Liver (tissue), 9 donors: ENCODE results near the gene CCL27. TPM values are rescaled to one million over a fixed set of nuclear protein-coding genes. Genes with fewer than 3 reads are reported as not detected.

Source experiments
- DNase-seq: peaks from one replicate; pipeline ENCODE4 v3.0.0-alpha.2; 2017; ENCODE audit warnings: low spot score
- H3K27ac ChIP-seq, 2 donors: one replicate each; pipeline ENCODE4 v1.7.0; 2013; ENCODE audit warnings: inconsistent platforms in 2 of 2, low read length in 2 of 2, control low read depth in 1 of 2, low read depth in 1 of 2, mild to moderate bottlenecking in 1 of 2
- H3K27me3 ChIP-seq, 4 donors: one replicate each; pipeline versions ENCODE4 v1.6.1 to v1.7.0; 2013; ENCODE audit warnings: low read length in 3 of 4, inconsistent platforms in 1 of 4, mild to moderate bottlenecking in 1 of 4, moderate library complexity in 1 of 4; ENCODE audit not compliant: control insufficient read depth in 4 of 4, insufficient read depth in 4 of 4
- H3K36me3 ChIP-seq, 4 donors: one replicate each; pipeline versions ENCODE4 v1.6.1 to v1.7.0; 2013; ENCODE audit warnings: low read length in 3 of 4, mild to moderate bottlenecking in 3 of 4, low read depth in 1 of 4, moderate library complexity in 1 of 4; ENCODE audit not compliant: control insufficient read depth in 4 of 4, insufficient read depth in 3 of 4
- H3K4me1 ChIP-seq, 4 donors: one replicate each; pipeline versions ENCODE4 v1.6.1 to v1.7.0; 2013; ENCODE audit warnings: low read length in 3 of 4, mild to moderate bottlenecking in 3 of 4, moderate library complexity in 1 of 4; ENCODE audit not compliant: control insufficient read depth in 4 of 4, insufficient read depth in 4 of 4
- H3K4me3 ChIP-seq, 3 donors: one replicate each; pipeline versions ENCODE4 v1.6.1 to v1.7.0; 2013; ENCODE audit warnings: low read length in 3 of 3, control low read depth in 1 of 3, low read depth in 1 of 3, mild to moderate bottlenecking in 1 of 3
- H3K9ac ChIP-seq, 2 donors: one replicate each; pipeline ENCODE4 v1.7.0; 2013; ENCODE audit warnings: low read length in 2 of 2, mild to moderate bottlenecking in 2 of 2, moderate library complexity in 2 of 2, control low read depth in 1 of 2, low read depth in 1 of 2
- H3K9me3 ChIP-seq, 4 donors: one replicate each; pipeline versions ENCODE4 v1.6.1 to v1.7.0; 2013; ENCODE audit warnings: low read length in 3 of 4; ENCODE audit not compliant: control insufficient read depth in 4 of 4
- EGR1 ChIP-seq, 2 donors: IDR thresholded peaks; 2 replicates each; pipeline ENCODE4 v1.6.1; 2016 to 2018; ENCODE audit warnings: antibody characterized with exemption in 2 of 2, low read depth in 2 of 2
- FOXA1 ChIP-seq: IDR thresholded peaks from 2 replicates; pipeline ENCODE4 v1.6.1; 2016; ENCODE audit warnings: antibody characterized with exemption
- FOXA2 ChIP-seq: IDR thresholded peaks from 2 replicates; pipeline ENCODE4 v1.6.1; 2016; ENCODE audit warnings: antibody characterized with exemption
- GABPA ChIP-seq, 2 donors: IDR thresholded peaks in 1 of 2; conservative IDR thresholded peaks in 1 of 2; 2 replicates each; pipeline ENCODE4 v1.6.1; 2016; ENCODE audit warnings: antibody characterized with exemption in 2 of 2, mild to moderate bottlenecking in 1 of 2, moderate library complexity in 1 of 2
- HNF4A ChIP-seq, 2 donors: conservative IDR thresholded peaks; 2 replicates each; pipeline ENCODE4 v1.6.1; 2016; ENCODE audit warnings: antibody characterized with exemption in 2 of 2, mild to moderate bottlenecking in 2 of 2
- HNF4G ChIP-seq: IDR thresholded peaks from 2 replicates; pipeline ENCODE4 v1.6.1; 2016; ENCODE audit warnings: antibody characterized with exemption
- JUND ChIP-seq, 2 donors: IDR thresholded peaks; 2 replicates each; pipeline ENCODE4 v1.6.1; 2016; ENCODE audit warnings: antibody characterized with exemption in 2 of 2
- NR2F2 ChIP-seq: IDR thresholded peaks from 2 replicates; pipeline ENCODE4 v1.6.1; 2016; ENCODE audit warnings: antibody characterized with exemption
- RAD21 ChIP-seq, 2 donors: IDR thresholded peaks; 2 replicates each; pipeline ENCODE4 v1.6.1; 2016; ENCODE audit warnings: antibody characterized with exemption in 2 of 2, mild to moderate bottlenecking in 2 of 2
- RXRA ChIP-seq, 2 donors: IDR thresholded peaks; 2 replicates each; pipeline ENCODE4 v1.6.1; 2017 to 2018; ENCODE audit warnings: antibody characterized with exemption in 2 of 2, mild to moderate bottlenecking in 1 of 2
- SP1 ChIP-seq: IDR thresholded peaks from 2 replicates; pipeline ENCODE4 v1.6.1; 2018; ENCODE audit warnings: antibody characterized with exemption, mild to moderate bottlenecking
- TAF1 ChIP-seq: conservative IDR thresholded peaks from 2 replicates; pipeline ENCODE4 v1.6.1; 2016; ENCODE audit warnings: antibody characterized with exemption, mild to moderate bottlenecking
- YY1 ChIP-seq: IDR thresholded peaks from 2 replicates; pipeline ENCODE4 v1.6.1; 2016; ENCODE audit warnings: antibody characterized with exemption, mild to moderate bottlenecking
- WGBS: extraction: QIAGEN DNeasy Blood & Tissue Kit; methylation state at CpG from one replicate; pipeline ENCODE4 v1.1.7; 2013; 5-methylcytosine and 5-hydroxymethylcytosine counted together
- polyA plus RNA-seq, 2 donors: library from polyadenylated mRNA; stranded (reverse) in 1 of 2; unstranded in 1 of 2; fragments of 200-250 nt in 1 of 2; fragments of >200 nt in 1 of 2; fragmentation: Nextera tagmentation in 1 of 2; extraction: Ambion mirVana in 1 of 2; gene quantifications; one replicate each; pipeline versions ENCODE4 v1.2.1 to v1.2.3, GENCODE V29; 2013 to 2015
- total RNA-seq, 2 donors: library from RNA; depleted of rRNA; stranded (reverse); fragments of >200 nt; gene quantifications; one replicate each; pipeline ENCODE4 v1.2.3, GENCODE V29; 2014
- TF ChIP-seq, protein P1 (sequence below): IDR thresholded peaks from 2 replicates; pipeline ENCODE4 v1.6.1; 2016; ENCODE audit warnings: antibody characterized with exemption
- TF ChIP-seq, protein P2 (sequence below): IDR thresholded peaks from 2 replicates; pipeline ENCODE4 v1.6.1; 2016; ENCODE audit warnings: antibody characterized with exemption
- TF ChIP-seq, protein P3 (sequence below): IDR thresholded peaks from 2 replicates; pipeline ENCODE4 v1.6.1; 2016; ENCODE audit warnings: antibody characterized with exemption, mild to moderate bottlenecking
- TF ChIP-seq, protein P4 (sequence below): IDR thresholded peaks from 2 replicates; pipeline ENCODE4 v1.6.1; 2016; ENCODE audit warnings: antibody characterized with exemption
- TF ChIP-seq, protein P5 (sequence below): fragments of 150-350 bp; IDR thresholded peaks from 2 replicates; pipeline ENCODE4 v1.5.1; 2017; ENCODE audit warnings: improper control_type of control experiment, low read depth, low read length; ENCODE audit not compliant: missing input control
- donor health status: healthy.
- donor health status: healthy.
- donor health status: healthy.
- donor health status: healthy.
- donor health status: healthy.

The CCL27 gene
- total and polyA plus RNA-seq, 4 donors: not detected

DNA sequence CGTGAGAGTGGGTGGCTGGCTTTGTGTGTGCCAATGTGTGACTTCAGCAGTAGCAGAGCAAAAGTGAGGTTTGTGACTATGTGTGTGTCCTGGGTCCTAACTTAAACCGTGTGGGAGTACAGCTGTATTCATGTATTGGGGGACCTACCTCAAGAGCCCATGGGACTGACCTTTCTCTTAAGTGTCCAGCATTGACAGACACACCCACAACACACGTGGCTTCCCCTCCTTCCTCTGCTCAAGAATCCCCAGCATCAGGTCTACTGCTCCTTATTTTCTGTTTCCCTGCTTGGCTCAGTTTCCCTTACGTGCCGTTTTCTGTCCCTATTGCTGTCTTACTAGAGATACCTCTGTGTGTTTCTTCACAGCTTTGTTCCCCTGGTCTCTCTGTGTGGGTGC is 9.9 kb downstream of the CCL27 start:
- Histone ChIP-seq H3K9me3 (no peaks in the 10 kb centered on the region), H3K9ac (no peak overlapping the region), H3K4me3 (no peak overlapping the region), H3K36me3 (peaks cover 0 to 15% (median 10%) of the 10 kb centered on the region in 4 donors), H3K27ac (peak overlapping the region; percentile 58 to 80), H3K27me3 (no peaks in the 10 kb centered on the region), H3K4me1 (peaks cover 14 to 65% (median 59%) of the 10 kb centered on the region in 4 donors)
- WGBS: 38% methylated on average over 5 of the region's 5 CpGs
- TF ChIP-seq YY1 (no peak), RXRA (IDR thresholded peaks at IDR 0.05) (no peak), GABPA (IDR thresholded peaks at IDR 0.05 in 1 of 2, conservative IDR thresholded peaks at IDR 0.05 in 1 of 2) (no peak), EGR1 (IDR thresholded peaks at IDR 0.05; ENCODE audit: low read depth in 2 of 2) (no peak), HNF4A (conservative IDR thresholded peaks at IDR 0.05) (no peak), NR2F2 (no peak), TAF1 (no peak), FOXA2 (no peak), RAD21 (IDR thresholded peaks at IDR 0.05) (no peak), SP1 (no peak), JUND (IDR thresholded peaks at IDR 0.05) (no peak), FOXA1 (no peak), HNF4G (no peak)
- TF ChIP-seq, protein P1, sequence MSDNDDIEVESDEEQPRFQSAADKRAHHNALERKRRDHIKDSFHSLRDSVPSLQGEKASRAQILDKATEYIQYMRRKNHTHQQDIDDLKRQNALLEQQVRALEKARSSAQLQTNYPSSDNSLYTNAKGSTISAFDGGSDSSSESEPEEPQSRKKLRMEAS: no peak
- TF ChIP-seq, protein P2, sequence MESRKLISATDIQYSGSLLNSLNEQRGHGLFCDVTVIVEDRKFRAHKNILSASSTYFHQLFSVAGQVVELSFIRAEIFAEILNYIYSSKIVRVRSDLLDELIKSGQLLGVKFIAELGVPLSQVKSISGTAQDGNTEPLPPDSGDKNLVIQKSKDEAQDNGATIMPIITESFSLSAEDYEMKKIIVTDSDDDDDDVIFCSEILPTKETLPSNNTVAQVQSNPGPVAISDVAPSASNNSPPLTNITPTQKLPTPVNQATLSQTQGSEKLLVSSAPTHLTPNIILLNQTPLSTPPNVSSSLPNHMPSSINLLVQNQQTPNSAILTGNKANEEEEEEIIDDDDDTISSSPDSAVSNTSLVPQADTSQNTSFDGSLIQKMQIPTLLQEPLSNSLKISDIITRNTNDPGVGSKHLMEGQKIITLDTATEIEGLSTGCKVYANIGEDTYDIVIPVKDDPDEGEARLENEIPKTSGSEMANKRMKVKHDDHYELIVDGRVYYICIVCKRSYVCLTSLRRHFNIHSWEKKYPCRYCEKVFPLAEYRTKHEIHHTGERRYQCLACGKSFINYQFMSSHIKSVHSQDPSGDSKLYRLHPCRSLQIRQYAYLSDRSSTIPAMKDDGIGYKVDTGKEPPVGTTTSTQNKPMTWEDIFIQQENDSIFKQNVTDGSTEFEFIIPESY: no peak
- TF ChIP-seq, protein P3, sequence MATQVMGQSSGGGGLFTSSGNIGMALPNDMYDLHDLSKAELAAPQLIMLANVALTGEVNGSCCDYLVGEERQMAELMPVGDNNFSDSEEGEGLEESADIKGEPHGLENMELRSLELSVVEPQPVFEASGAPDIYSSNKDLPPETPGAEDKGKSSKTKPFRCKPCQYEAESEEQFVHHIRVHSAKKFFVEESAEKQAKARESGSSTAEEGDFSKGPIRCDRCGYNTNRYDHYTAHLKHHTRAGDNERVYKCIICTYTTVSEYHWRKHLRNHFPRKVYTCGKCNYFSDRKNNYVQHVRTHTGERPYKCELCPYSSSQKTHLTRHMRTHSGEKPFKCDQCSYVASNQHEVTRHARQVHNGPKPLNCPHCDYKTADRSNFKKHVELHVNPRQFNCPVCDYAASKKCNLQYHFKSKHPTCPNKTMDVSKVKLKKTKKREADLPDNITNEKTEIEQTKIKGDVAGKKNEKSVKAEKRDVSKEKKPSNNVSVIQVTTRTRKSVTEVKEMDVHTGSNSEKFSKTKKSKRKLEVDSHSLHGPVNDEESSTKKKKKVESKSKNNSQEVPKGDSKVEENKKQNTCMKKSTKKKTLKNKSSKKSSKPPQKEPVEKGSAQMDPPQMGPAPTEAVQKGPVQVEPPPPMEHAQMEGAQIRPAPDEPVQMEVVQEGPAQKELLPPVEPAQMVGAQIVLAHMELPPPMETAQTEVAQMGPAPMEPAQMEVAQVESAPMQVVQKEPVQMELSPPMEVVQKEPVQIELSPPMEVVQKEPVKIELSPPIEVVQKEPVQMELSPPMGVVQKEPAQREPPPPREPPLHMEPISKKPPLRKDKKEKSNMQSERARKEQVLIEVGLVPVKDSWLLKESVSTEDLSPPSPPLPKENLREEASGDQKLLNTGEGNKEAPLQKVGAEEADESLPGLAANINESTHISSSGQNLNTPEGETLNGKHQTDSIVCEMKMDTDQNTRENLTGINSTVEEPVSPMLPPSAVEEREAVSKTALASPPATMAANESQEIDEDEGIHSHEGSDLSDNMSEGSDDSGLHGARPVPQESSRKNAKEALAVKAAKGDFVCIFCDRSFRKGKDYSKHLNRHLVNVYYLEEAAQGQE: no peak
- TF ChIP-seq, protein P4, sequence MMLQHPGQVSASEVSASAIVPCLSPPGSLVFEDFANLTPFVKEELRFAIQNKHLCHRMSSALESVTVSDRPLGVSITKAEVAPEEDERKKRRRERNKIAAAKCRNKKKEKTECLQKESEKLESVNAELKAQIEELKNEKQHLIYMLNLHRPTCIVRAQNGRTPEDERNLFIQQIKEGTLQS: no peak
- TF ChIP-seq, protein P5, sequence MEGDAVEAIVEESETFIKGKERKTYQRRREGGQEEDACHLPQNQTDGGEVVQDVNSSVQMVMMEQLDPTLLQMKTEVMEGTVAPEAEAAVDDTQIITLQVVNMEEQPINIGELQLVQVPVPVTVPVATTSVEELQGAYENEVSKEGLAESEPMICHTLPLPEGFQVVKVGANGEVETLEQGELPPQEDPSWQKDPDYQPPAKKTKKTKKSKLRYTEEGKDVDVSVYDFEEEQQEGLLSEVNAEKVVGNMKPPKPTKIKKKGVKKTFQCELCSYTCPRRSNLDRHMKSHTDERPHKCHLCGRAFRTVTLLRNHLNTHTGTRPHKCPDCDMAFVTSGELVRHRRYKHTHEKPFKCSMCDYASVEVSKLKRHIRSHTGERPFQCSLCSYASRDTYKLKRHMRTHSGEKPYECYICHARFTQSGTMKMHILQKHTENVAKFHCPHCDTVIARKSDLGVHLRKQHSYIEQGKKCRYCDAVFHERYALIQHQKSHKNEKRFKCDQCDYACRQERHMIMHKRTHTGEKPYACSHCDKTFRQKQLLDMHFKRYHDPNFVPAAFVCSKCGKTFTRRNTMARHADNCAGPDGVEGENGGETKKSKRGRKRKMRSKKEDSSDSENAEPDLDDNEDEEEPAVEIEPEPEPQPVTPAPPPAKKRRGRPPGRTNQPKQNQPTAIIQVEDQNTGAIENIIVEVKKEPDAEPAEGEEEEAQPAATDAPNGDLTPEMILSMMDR: no peak
- no peak for DNase-seq
